ENCODE data around the gene ZAR1L. TPM values are rescaled to one million over a fixed set of nuclear protein-coding genes. Genes with fewer than 3 reads are reported as not detected.

ZAR1L gene
- total RNA-seq, 1 donor from 2014 or later = not detected

DNA sequence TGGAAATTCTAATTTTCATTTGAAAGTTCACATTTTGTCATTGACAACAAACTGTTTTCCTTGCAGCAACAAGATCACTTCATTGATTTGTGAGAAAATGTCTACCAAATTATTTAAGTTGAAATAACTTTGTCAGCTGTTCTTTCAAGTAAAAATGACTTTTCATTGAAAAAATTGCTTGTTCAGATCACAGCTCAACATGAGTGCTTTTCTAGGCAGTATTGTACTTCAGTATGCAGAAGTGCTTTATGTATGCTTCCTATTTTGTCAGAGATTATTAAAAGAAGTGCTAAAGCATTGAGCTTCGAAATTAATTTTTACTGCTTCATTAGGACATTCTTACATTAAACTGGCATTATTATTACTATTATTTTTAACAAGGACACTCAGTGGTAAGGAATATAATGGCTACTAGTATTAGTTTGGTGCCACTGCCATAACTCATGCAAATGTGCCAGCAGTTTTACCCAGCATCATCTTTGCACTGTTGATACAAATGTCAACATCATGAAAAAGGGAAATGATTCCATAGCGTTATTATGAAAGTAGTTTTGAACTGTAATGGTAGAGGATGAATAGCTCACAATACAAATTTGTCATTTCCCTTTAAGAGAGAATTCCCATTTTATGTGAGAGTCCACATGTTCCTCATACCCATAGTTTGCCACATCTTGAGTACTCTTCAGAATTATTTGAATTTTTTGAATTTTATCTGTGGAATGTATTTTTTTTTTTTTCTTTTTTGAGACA is 2.7 kb upstream of the ZAR1L start:
- no peak overlapping the region for H3K27ac Mint-ChIP-seq
- peaks cover 3% of the 10 kb centered on the region for H3K27me3 Mint-ChIP-seq
- peaks cover 5% of the 10 kb centered on the region for H3K4me1 Mint-ChIP-seq (ENCODE audit: low read depth)
- no peak overlapping the region for H3K4me3 Mint-ChIP-seq (ENCODE audit: low read depth)
- TF ChIP-seq, protein P1, sequence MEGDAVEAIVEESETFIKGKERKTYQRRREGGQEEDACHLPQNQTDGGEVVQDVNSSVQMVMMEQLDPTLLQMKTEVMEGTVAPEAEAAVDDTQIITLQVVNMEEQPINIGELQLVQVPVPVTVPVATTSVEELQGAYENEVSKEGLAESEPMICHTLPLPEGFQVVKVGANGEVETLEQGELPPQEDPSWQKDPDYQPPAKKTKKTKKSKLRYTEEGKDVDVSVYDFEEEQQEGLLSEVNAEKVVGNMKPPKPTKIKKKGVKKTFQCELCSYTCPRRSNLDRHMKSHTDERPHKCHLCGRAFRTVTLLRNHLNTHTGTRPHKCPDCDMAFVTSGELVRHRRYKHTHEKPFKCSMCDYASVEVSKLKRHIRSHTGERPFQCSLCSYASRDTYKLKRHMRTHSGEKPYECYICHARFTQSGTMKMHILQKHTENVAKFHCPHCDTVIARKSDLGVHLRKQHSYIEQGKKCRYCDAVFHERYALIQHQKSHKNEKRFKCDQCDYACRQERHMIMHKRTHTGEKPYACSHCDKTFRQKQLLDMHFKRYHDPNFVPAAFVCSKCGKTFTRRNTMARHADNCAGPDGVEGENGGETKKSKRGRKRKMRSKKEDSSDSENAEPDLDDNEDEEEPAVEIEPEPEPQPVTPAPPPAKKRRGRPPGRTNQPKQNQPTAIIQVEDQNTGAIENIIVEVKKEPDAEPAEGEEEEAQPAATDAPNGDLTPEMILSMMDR (IDR thresholded peaks at IDR 0.05; ENCODE audit: unreplicated experiment) = no peak
- H3K9me3 Mint-ChIP-seq (ENCODE audit: low read depth) = no peaks in the 10 kb centered on the region
- no peak for DNase-seq (ENCODE audit: low spot score, unreplicated experiment)
- H3K36me3 Mint-ChIP-seq (ENCODE audit: insufficient read depth) = peaks cover 6% of the 10 kb centered on the region

DNA sequence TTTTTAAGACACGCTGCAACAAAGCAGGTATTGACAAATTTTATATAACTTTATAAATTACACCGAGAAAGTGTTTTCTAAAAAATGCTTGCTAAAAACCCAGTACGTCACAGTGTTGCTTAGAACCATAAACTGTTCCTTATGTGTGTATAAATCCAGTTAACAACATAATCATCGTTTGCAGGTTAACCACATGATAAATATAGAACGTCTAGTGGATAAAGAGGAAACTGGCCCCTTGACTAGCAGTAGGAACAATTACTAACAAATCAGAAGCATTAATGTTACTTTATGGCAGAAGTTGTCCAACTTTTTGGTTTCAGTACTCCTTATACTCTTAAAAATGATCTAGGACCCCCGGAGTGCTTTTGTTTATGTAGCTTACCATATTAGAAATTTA is 1.3 kb upstream of the ZAR1L start:
- peaks cover 5% of the 10 kb centered on the region for H3K4me1 Mint-ChIP-seq (ENCODE audit: low read depth)
- no peaks in the 10 kb centered on the region for H3K9me3 Mint-ChIP-seq (ENCODE audit: low read depth)
- H3K4me3 Mint-ChIP-seq (ENCODE audit: low read depth) = peak overlapping the region; percentile 91
- peaks cover 3% of the 10 kb centered on the region for H3K27me3 Mint-ChIP-seq
- H3K27ac Mint-ChIP-seq = peak overlapping the region; percentile 100
- TF ChIP-seq, protein P1 (IDR thresholded peaks at IDR 0.05; ENCODE audit: unreplicated experiment) = no peak
- no peak for DNase-seq (ENCODE audit: low spot score, unreplicated experiment)
- H3K36me3 Mint-ChIP-seq (ENCODE audit: insufficient read depth) = no peaks in the 10 kb centered on the region

DNA sequence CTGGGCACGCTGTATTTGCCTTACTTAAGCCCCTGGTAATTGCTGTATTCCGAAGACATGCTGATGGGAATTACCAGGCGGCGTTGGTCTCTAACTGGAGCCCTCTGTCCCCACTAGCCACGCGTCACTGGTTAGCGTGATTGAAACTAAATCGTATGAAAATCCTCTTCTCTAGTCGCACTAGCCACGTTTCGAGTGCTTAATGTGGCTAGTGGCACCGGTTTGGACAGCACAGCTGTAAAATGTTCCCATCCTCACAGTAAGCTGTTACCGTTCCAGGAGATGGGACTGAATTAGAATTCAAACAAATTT is 821 bp upstream of the ZAR1L start:
- H3K27me3 Mint-ChIP-seq = peaks cover 3% of the 10 kb centered on the region
- H3K4me3 Mint-ChIP-seq (ENCODE audit: low read depth) = peak overlapping the region; percentile 91
- H3K9me3 Mint-ChIP-seq (ENCODE audit: low read depth) = no peaks in the 10 kb centered on the region
- peak overlapping the region; percentile 100 for H3K27ac Mint-ChIP-seq
- peaks cover 5% of the 10 kb centered on the region for H3K4me1 Mint-ChIP-seq (ENCODE audit: low read depth)
- no peaks in the 10 kb centered on the region for H3K36me3 Mint-ChIP-seq (ENCODE audit: insufficient read depth)
- TF ChIP-seq, protein P1 (IDR thresholded peaks at IDR 0.05; ENCODE audit: unreplicated experiment) = no peak
- DNase-seq (ENCODE audit: low spot score, unreplicated experiment) = no peak

DNA sequence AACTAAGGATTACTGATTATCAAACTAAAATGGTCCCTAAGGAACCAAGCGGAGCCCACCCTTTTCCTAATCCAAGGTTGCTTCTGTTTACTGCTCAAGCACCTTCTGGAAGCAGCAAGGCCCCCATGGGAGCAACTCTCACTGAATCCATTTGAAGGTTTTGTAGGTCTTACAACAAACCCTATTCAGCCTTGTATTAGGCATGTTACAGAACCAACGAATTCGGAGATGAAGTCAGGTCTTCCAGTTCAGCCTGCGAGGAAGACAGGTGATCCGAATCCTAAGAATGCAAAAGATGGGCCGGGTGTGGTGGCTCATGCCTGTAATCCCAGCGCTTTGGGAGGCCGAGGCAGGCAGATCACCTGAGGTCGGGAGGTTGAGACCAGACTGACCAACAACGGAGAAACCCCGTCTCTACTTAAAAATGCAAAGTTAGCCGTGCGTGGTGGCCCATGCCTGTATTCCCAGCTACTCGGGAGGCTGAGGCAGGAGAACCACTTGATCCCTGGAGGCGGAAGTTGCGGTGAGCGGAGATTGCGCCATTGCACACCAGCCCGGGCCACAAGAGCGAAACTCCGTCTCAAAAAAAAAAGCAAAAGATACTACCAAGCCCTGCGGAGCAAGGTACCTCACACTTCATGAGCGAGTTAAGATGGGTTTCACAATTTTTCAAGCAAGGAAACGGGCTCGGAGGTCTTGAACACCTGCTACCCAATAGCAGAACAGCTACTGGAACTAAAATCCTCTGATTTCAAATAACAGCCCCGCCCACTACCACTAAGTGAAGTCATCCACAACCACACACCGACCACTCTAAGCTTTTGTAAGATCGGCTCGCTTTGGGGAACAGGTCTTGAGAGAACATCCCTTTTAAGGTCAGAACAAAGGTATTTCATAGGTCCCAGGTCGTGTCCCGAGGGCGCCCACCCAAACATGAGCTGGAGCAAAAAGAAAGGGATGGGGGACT is 609 bp downstream of the ZAR1L start:
- no peak for DNase-seq (ENCODE audit: low spot score, unreplicated experiment)
- H3K27me3 Mint-ChIP-seq = peaks cover 3% of the 10 kb centered on the region
- peak overlapping the region; percentile 100 for H3K27ac Mint-ChIP-seq
- peaks cover 2% of the 10 kb centered on the region for H3K4me1 Mint-ChIP-seq (ENCODE audit: low read depth)
- no peaks in the 10 kb centered on the region for H3K9me3 Mint-ChIP-seq (ENCODE audit: low read depth)
- H3K4me3 Mint-ChIP-seq (ENCODE audit: low read depth) = peak overlapping the region; percentile 91
- no peaks in the 10 kb centered on the region for H3K36me3 Mint-ChIP-seq (ENCODE audit: insufficient read depth)
- TF ChIP-seq, protein P1 (IDR thresholded peaks at IDR 0.05; ENCODE audit: unreplicated experiment) = no peak

DNA sequence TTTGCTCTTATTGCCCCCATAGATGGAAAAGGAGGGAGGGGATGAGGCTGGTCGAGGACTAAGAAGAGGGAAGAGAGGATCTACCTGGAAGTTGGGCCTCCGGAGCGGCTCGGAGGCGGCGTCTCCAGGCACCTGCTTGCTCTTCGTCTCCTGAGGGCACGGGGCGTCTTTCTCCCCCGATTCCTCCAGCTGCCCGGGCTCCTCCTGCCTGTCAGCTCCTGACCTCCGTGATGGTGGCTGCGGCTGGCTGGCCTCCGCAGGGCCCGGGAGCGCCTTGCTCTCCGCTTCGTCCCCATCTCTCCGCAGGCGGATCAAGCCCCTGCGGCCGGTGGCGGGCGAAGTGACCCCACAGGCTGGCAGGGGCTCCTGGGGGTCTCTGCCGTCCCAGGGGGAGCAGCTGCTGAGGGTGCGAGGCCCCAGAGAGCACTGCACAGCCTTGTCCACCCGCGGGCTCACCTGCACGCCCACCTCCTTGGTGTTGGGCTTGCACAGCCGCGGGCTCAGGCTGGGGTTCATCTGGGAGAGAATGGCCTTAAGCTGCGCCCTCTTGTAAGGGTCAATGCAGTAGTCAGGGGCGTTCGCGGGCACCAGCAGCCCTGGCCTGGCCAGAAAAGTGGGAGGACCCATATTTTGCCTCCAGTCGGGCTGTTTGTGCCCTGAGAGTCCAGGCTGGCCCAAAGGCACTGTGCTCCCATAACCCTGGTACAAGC is 3.8 kb downstream of the ZAR1L start:
- no peaks in the 10 kb centered on the region for H3K36me3 Mint-ChIP-seq (ENCODE audit: insufficient read depth)
- no peak overlapping the region for H3K27ac Mint-ChIP-seq
- DNase-seq (ENCODE audit: low spot score, unreplicated experiment) = no peak
- H3K27me3 Mint-ChIP-seq = no peaks in the 10 kb centered on the region
- no peaks in the 10 kb centered on the region for H3K9me3 Mint-ChIP-seq (ENCODE audit: low read depth)
- no peak overlapping the region for H3K4me3 Mint-ChIP-seq (ENCODE audit: low read depth)
- peaks cover 2% of the 10 kb centered on the region for H3K4me1 Mint-ChIP-seq (ENCODE audit: low read depth)
- TF ChIP-seq, protein P1 (IDR thresholded peaks at IDR 0.05; ENCODE audit: unreplicated experiment) = no peak
